GM19238 (cell line): Measurements from ENCODE around the gene LENG9.

Experiments
- DNase-seq: peaks from one replicate; pipeline ENCODE4 v3.0.0; 2011; ENCODE audit warnings: low spot score; ENCODE audit not compliant: insufficient read length

Gene LENG9

GRCh38 chr19:54439174-54439851 is 24.3 kb downstream of the LENG9 start:
- DNase-seq: no peak

GRCh38 chr19:54436628-54437252 is 26.8 kb downstream of the LENG9 start:
- no peak for DNase-seq

- DNase-seq: no peak
Measured at GRCh38 chr19:54436031-54436523, 27.5 kb downstream of the LENG9 start.

- DNase-seq: no peak
Measured at GRCh38 chr19:54435551-54436016, 28.0 kb downstream of the LENG9 start.

GRCh38 chr19:54434873-54435214 is 28.7 kb downstream of the LENG9 start:
- no peak for DNase-seq

- DNase-seq: no peak
Measured at GRCh38 chr19:54434112-54434872, 29.3 kb downstream of the LENG9 start.

GRCh38 chr19:54433697-54434096 is 29.9 kb downstream of the LENG9 start:
- no peak for DNase-seq

- DNase-seq: no peak
Measured at GRCh38 chr19:54432144-54432738, 31.3 kb downstream of the LENG9 start.

GRCh38 chr19:54431255-54431838 is 32.2 kb downstream of the LENG9 start:
- DNase-seq: no peak

- DNase-seq: no peak
Measured at GRCh38 chr19:54430306-54431254, 33.0 kb downstream of the LENG9 start.

GRCh38 chr19:54429545-54430227 is 33.9 kb downstream of the LENG9 start:
- DNase-seq: no peak

GRCh38 chr19:54429176-54429495 is 34.4 kb downstream of the LENG9 start:
- no peak for DNase-seq

GRCh38 chr19:54428323-54429175 is 35.0 kb downstream of the LENG9 start:
- no peak for DNase-seq

GRCh38 chr19:54427586-54427985 is 36.0 kb downstream of the LENG9 start:
- DNase-seq: no peak

- DNase-seq: no peak
Measured at GRCh38 chr19:54426291-54426931, 37.2 kb downstream of the LENG9 start.

- DNase-seq: no peak
Measured at GRCh38 chr19:54425382-54425723, 38.2 kb downstream of the LENG9 start.

- no peak for DNase-seq
Measured at GRCh38 chr19:54424660-54425381, 38.8 kb downstream of the LENG9 start.

- no peak for DNase-seq
Measured at GRCh38 chr19:54424201-54424600, 39.4 kb downstream of the LENG9 start.
